ENCODE data around the gene NCOA7. TPM values are rescaled to one million over a fixed set of nuclear protein-coding genes. Genes with fewer than 3 reads are reported as not detected.

NCOA7 gene
- total and polyA plus RNA-seq, 3 donors from 2014 or later, result 7.5 to 26.7 (median 18.9) TPM

GRCh38 chr6:125827788-125828320 lies 37.1 kb downstream of the NCOA7 start:
- WGBS, 2 donors, result 67 to 68% methylated on average over 2 of the region's 2 CpGs
- H3K4me1 ChIP-seq, result peaks cover 6% of the 10 kb centered on the region
- intact Hi-C loops (cut with DNase I; ENCODE audit: low total_unique reads), result no loop called here
- no peak overlapping the region for H3K4me3 ChIP-seq
- no peak overlapping the region for H3K27ac ChIP-seq
- TF ChIP-seq POLR2A (IDR thresholded peaks at IDR 0.05) (no peak), CTCF (IDR thresholded peaks at IDR 0.05) (no peak)
- H3K36me3 ChIP-seq (ENCODE audit: low read depth, missing control alignments), result no peaks in the 10 kb centered on the region
- DNase-seq, result no peak
- no peaks in the 10 kb centered on the region for H3K9me3 ChIP-seq
- no peaks in the 10 kb centered on the region for H3K27me3 ChIP-seq

- no peak overlapping the region for H3K27ac ChIP-seq
- H3K4me3 ChIP-seq, result no peak overlapping the region
- intact Hi-C loops (cut with DNase I; ENCODE audit: low total_unique reads), result no loop called here
- WGBS, 2 donors, result 82 to 94% methylated on average over 2 of the region's 2 CpGs
- peaks cover 6% of the 10 kb centered on the region for H3K4me1 ChIP-seq
- DNase-seq, result no peak
- TF ChIP-seq POLR2A (IDR thresholded peaks at IDR 0.05) (no peak), CTCF (IDR thresholded peaks at IDR 0.05) (no peak)
- H3K36me3 ChIP-seq (ENCODE audit: low read depth, missing control alignments), result no peaks in the 10 kb centered on the region
- H3K9me3 ChIP-seq, result no peaks in the 10 kb centered on the region
- H3K27me3 ChIP-seq, result no peaks in the 10 kb centered on the region
Observed at GRCh38 chr6:125828476-125829039, 37.8 kb downstream of the NCOA7 start.

GRCh38 chr6:125829433-125829832 lies 38.7 kb downstream of the NCOA7 start:
- WGBS, 2 donors, result 87 to 90% methylated on average over 4 of the region's 4 CpGs
- Histone ChIP-seq H3K4me3 (no peak overlapping the region), H3K27me3 (no peaks in the 10 kb centered on the region), H3K27ac (no peak overlapping the region), H3K36me3 (ENCODE audit: low read depth, missing control alignments) (no peaks in the 10 kb centered on the region), H3K9me3 (no peaks in the 10 kb centered on the region), H3K4me1 (peaks cover 8% of the 10 kb centered on the region)
- no peak for DNase-seq
- TF ChIP-seq CTCF (IDR thresholded peaks at IDR 0.05) (no peak), POLR2A (IDR thresholded peaks at IDR 0.05) (no peak)
- intact Hi-C loops (cut with DNase I; ENCODE audit: low total_unique reads), result no loop called here

GRCh38 chr6:125831659-125832058 lies 40.9 kb downstream of the NCOA7 start:
- H3K27ac ChIP-seq, result no peak overlapping the region

More at GRCh38 chr6:125831659-125832058, 40.9 kb downstream of the NCOA7 start:
- 84 to 90% methylated on average over 5 of the region's 5 CpGs for WGBS, 2 donors
- H3K4me3 ChIP-seq, result no peak overlapping the region
- TF ChIP-seq POLR2A (IDR thresholded peaks at IDR 0.05), result no peak
- TF ChIP-seq CTCF (IDR thresholded peaks at IDR 0.05), result no peak
- peaks cover 20% of the 10 kb centered on the region for H3K4me1 ChIP-seq
- H3K27me3 ChIP-seq, result no peaks in the 10 kb centered on the region
- intact Hi-C loops (cut with DNase I; ENCODE audit: low total_unique reads), result no loop called here
- no peak for DNase-seq
- H3K9me3 ChIP-seq, result no peaks in the 10 kb centered on the region
- no peaks in the 10 kb centered on the region for H3K36me3 ChIP-seq (ENCODE audit: low read depth, missing control alignments)

All from testis (tissue), 3 donors.